ENCODE results near the gene RPP21. TPM values are rescaled to one million over a fixed set of nuclear protein-coding genes. Genes with fewer than 3 reads are reported as not detected.

Gene RPP21
- total and polyA plus RNA-seq, 10 of the 15 experiments (the other 5 are each of a cell fraction or from before 2014, with no cell fraction given): 14.3 to 94.6 (median 42.1) TPM

GRCh38 chr6:30315156-30315555, 29.8 kb upstream of the RPP21 start (continued):
- TF ChIP-seq HSF1 (IDR thresholded peaks at IDR 0.05; ENCODE audit: low read depth, low read length): no peak
- TF ChIP-seq RCOR1 (conservative IDR thresholded peaks at IDR 0.05; ENCODE audit: low read depth, low read length): no peak
- TF ChIP-seq SMARCA5 (IDR thresholded peaks at IDR 0.05): no peak

GRCh38 chr6:30317913-30318589, 26.9 kb upstream of the RPP21 start:
- H3K4me1 ChIP-seq (ENCODE audit: control insufficient read depth, insufficient read depth, low read length): peaks cover 3% of the 10 kb centered on the region; the same call in 1 of the 2 replicates
- ChIA-PET SMC1A (ENCODE audit: uncharacterized antibody, unreplicated experiment) (interaction anchor here (1.5 kb wide), 1 partner anchor 99 kb away, joined by 4 read pairs; no protein-coding TSS in a partner anchor), CTCF (interaction anchor here (1.2 to 1.8 kb wide), 2 partner anchors 40 to 62 kb away, joined by 3 to 4 read pairs; no protein-coding TSS in a partner anchor), RAD21 (ENCODE audit: unreplicated experiment) (no interaction called here), POLR2A (interaction anchor here (0.5 to 0.8 kb wide), 2 partner anchors 10 to 106 kb away, joined by 3 read pairs; no protein-coding TSS in a partner anchor)
- no peak overlapping the region for H3K4me2 ChIP-seq (ENCODE audit: control insufficient read depth, insufficient read depth)
- no peak overlapping the region for H3K4me3 ChIP-seq
- no peaks in the 10 kb centered on the region for H3K27me3 ChIP-seq (replicated peaks in 1 of 2; ENCODE audit: control insufficient read depth in 2 of 2, insufficient read depth in 2 of 2, low read length in 1 of 2)
- intact Hi-C loops (cut with micrococcal nuclease; ENCODE audit: unreplicated experiment): no loop called here
- no peak overlapping the region for H2AFZ ChIP-seq (ENCODE audit: control insufficient read depth, low read depth, low read length)
- TF ChIP-seq NR2F1 (conservative IDR thresholded peaks at IDR 0.05) (no peak), POU2F2 (IDR thresholded peaks at IDR 0.05; ENCODE audit: borderline replicate concordance, low read depth, low read length) (no peak), ETV6 (conservative IDR thresholded peaks at IDR 0.05 in 1 of 2, IDR thresholded peaks at IDR 0.05 in 1 of 2; ENCODE audit: borderline replicate concordance in 1 of 2, low read depth in 1 of 2) (no peak), MYC (IDR thresholded peaks at IDR 0.05; ENCODE audit: insufficient read depth, insufficient read length, insufficient replicate concordance, low read length, severe bottlenecking) (no peak), SIN3A (IDR thresholded peaks at IDR 0.05; ENCODE audit: low read depth, low read length) (no peak), CBX5 (IDR thresholded peaks at IDR 0.05; ENCODE audit: low read depth) (no peak), SMARCA5 (IDR thresholded peaks at IDR 0.05) (no peak), YBX1 (IDR thresholded peaks at IDR 0.05) (no peak)
- TF ChIP-seq, protein P1, sequence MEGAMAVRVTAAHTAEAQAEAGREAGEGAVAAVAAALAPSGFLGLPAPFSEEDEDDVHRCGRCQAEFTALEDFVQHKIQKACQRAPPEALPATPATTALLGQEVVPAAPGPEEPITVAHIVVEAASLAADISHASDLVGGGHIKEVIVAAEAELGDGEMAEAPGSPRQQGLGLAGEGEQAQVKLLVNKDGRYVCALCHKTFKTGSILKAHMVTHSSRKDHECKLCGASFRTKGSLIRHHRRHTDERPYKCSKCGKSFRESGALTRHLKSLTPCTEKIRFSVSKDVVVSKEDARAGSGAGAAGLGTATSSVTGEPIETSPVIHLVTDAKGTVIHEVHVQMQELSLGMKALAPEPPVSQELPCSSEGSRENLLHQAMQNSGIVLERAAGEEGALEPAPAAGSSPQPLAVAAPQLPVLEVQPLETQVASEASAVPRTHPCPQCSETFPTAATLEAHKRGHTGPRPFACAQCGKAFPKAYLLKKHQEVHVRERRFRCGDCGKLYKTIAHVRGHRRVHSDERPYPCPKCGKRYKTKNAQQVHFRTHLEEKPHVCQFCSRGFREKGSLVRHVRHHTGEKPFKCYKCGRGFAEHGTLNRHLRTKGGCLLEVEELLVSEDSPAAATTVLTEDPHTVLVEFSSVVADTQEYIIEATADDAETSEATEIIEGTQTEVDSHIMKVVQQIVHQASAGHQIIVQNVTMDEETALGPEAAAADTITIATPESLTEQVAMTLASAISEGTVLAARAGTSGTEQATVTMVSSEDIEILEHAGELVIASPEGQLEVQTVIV (IDR thresholded peaks at IDR 0.05; ENCODE audit: borderline replicate concordance, partially characterized antibody): no peak
- no peaks in the 10 kb centered on the region; the same call in 2 of the 3 replicates for H3K9me3 ChIP-seq (replicated peaks; ENCODE audit: control insufficient read depth, insufficient read depth, low read length)
- H3K27ac ChIP-seq (ENCODE audit: control insufficient read depth, insufficient read depth): no peak overlapping the region
- no peak overlapping the region for H3K9ac ChIP-seq (ENCODE audit: control insufficient read depth, insufficient read depth, low read length)
- in situ Hi-C loops (cut with MboI): no loop called here
- BruUV-seq (replicated peaks): no TSS peak
- H3K79me2 ChIP-seq (ENCODE audit: control insufficient read depth, insufficient read depth, low read length): peaks cover 52% of the 10 kb centered on the region
- DNase-seq (ENCODE audit: low read depth, low spot score): no peak
- no peak for FAIRE-seq
- H4K20me1 ChIP-seq (ENCODE audit: control insufficient read depth, insufficient read depth): 0 out of 2 replicates have a peak, but pooled peaks cover 3% of the 10 kb centered on the region
- H3K36me3 ChIP-seq (ENCODE audit: control insufficient read depth in 2 of 2, insufficient read depth in 2 of 2, low read length in 1 of 2): peaks cover 2 to 15% of the 10 kb centered on the region in 2 experiments
- no peak for ATAC-seq
- WGBS (ENCODE audit: insufficient coverage, insufficient replicate concordance, low lambda C conversion rate, missing lambda C conversion rate): 84% methylated on average over 6 of the region's 6 CpGs
